SIG-M5 treated with dmso at 0.1 percent for 504 hours (cell line): ENCODE results near the gene UPF1.

Experiments
- DNase-seq: peaks from one replicate; lab custom pipeline; 2025; ENCODE audit not compliant: unreplicated experiment; lab: John Stamatoyannopoulos, UW

Gene UPF1

GRCh38 chr19:18834644-18834984 is 2.9 kb downstream of the UPF1 start:
- DNase-seq: no peak

- no peak for DNase-seq
These were observed 7.9 kb downstream of the UPF1 start for GRCh38 chr19:18839465-18840287.

- no peak for DNase-seq
These were observed 8.8 kb downstream of the UPF1 start for GRCh38 chr19:18840288-18841267.

- no peak for DNase-seq
These were observed 9.6 kb downstream of the UPF1 start for GRCh38 chr19:18841400-18841799.

GRCh38 chr19:18842166-18842565 is 10.4 kb downstream of the UPF1 start:
- no peak for DNase-seq

GRCh38 chr19:18843960-18844359 is 12.2 kb downstream of the UPF1 start:
- no peak for DNase-seq

- DNase-seq: no peak
These were observed 13.1 kb downstream of the UPF1 start for GRCh38 chr19:18844806-18845329.

GRCh38 chr19:18845961-18846360 is 14.2 kb downstream of the UPF1 start:
- DNase-seq: no peak

GRCh38 chr19:18846862-18847548 is 15.2 kb downstream of the UPF1 start:
- peak; percentile 40 for DNase-seq

GRCh38 chr19:18847549-18848463 is 16.0 kb downstream of the UPF1 start:
- no peak for DNase-seq

GRCh38 chr19:18848878-18849661 is 17.3 kb downstream of the UPF1 start:
- no peak for DNase-seq

GRCh38 chr19:18849838-18850400 is 18.2 kb downstream of the UPF1 start:
- no peak for DNase-seq

- DNase-seq: no peak
These were observed 19.0 kb downstream of the UPF1 start for GRCh38 chr19:18850471-18851375.

- no peak for DNase-seq
These were observed 20.0 kb downstream of the UPF1 start for GRCh38 chr19:18851673-18852325.

GRCh38 chr19:18852648-18853047 is 20.9 kb downstream of the UPF1 start:
- DNase-seq: no peak

GRCh38 chr19:18853755-18854427 is 22.1 kb downstream of the UPF1 start:
- no peak for DNase-seq

GRCh38 chr19:18854982-18855381 is 23.2 kb downstream of the UPF1 start:
- DNase-seq: no peak
